Stimulated activated CD8-positive, alpha-beta memory T cell treated with anti-CD3 and anti-CD28 coated beads, Interleukin-15, amount 100 ng/mL, for 48 hours (primary cell): ENCODE results near the gene SELENOO.
"Not testable (repeated sequence)": the region's sequence is repeated elsewhere in the genome, so short reads cannot be mapped to it uniquely, and the experiment has no call there.

ENCODE experiments used
- DNase-seq, 2 donors: peaks; one replicate each; pipeline ENCODE4 v3.0.0-alpha.2; 2020; ENCODE audit warnings: low read depth in 2 of 2

The SELENOO gene, protein sequence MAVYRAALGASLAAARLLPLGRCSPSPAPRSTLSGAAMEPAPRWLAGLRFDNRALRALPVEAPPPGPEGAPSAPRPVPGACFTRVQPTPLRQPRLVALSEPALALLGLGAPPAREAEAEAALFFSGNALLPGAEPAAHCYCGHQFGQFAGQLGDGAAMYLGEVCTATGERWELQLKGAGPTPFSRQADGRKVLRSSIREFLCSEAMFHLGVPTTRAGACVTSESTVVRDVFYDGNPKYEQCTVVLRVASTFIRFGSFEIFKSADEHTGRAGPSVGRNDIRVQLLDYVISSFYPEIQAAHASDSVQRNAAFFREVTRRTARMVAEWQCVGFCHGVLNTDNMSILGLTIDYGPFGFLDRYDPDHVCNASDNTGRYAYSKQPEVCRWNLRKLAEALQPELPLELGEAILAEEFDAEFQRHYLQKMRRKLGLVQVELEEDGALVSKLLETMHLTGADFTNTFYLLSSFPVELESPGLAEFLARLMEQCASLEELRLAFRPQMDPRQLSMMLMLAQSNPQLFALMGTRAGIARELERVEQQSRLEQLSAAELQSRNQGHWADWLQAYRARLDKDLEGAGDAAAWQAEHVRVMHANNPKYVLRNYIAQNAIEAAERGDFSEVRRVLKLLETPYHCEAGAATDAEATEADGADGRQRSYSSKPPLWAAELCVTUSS

GRCh38 chr22:50200461-50201190 is at the start of gene SELENOO:
Gene SELENOO (plus strand): TSS chr22:50201011. CDS start chr22:50201037, 26 bp downstream.
- peak; percentile 88 to 92 for DNase-seq

DNA sequence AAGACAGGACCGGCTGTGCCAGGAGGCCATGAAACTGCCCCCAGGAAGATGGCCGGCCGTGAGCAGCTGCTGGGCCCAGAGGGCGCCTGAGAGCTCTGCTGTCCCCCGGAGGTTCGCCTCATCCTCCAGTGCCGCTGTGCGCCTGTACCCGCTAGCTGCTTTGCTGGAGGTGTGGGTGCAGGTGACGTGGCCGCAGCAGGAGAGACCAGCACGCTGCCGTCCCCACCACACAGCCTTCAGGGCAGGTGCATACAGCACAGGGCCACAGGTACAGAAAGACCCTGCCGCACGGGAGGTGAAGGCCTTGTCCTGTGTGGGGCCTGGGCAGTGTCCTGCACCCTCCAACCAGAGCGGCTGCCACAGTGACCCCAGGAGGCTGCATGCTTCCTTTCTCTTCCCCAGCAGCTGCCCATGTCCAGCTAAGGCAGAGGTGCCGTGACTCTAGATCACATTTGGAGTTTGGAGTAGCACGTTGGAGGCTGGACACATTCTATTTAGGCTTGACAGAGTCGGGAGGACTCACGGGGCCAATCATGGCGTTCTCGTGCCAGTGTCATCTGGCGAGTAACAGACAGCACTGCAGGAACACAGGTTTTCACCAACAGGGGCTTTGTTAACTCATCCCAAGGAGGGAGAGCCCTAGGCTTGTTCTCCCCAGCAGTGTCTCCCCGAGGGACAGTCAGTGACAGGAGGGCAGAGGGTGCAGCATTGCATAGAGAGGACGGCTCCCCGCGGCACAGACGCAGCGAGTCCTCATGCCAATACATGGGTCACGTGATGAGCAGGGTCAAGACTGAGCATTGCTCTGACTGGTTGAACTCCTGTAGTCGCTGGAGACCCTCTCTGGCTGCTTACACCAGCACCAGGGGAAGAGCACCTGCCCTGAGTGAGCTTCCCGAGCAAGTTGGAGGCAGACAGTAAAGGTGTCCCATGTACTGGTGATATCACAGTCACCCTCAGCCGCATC is 49.0 kb upstream of the SELENOO start:
- no peak for DNase-seq

DNA sequence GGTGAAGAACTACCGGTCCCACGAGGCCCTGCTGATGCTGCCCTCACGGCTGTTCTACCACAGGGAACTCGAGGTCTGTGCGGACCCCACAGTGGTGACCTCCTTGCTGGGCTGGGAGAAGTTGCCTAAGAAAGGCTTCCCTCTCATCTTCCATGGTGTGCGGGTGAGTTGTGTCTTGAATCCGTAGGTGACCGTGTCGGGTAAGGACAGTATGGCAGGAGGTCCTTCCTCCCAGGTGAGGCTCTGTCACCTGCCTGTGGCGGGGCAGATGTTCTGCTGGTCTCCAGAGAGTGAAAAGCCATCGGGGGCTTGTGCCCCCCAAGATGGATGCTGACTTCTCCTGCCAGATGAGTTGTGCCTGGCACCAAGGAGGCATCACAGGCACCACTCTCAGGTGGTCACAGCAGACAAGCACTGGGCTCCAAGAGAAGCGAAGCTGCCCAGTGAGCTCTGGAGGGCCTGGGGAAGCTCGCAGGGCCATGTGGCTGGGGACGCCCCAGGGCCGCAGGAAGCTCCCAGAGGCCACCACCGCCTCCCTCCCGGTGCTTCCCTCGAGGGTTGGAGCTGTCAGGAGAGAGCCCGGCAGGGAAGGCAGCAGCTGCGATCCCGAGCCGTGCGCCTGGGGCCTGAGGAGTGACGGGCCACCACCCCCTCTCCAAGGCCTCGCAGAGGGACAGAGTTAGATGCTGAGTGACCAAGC is 47.6 kb upstream of the SELENOO start:
- no peak for DNase-seq

DNA sequence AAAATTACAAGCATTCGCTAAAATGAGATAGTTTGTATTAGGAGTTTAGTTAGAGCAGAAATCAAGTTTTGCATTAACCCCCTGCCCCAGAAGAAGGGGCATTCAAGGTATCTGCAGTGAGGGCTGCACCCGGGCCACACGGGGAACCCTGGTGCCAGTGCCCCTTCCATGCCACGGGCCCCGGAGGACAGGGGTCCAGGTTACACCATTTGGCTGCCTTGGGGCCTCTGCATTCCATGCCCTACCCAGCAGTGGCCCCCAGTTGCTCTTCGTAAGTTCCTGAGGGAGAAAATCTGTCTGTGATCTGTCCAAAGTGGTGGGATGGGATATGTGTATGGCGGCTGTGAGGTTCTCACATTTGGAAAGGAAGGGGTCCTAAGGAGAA is 47.1 kb upstream of the SELENOO start:
- DNase-seq: no peak

DNA sequence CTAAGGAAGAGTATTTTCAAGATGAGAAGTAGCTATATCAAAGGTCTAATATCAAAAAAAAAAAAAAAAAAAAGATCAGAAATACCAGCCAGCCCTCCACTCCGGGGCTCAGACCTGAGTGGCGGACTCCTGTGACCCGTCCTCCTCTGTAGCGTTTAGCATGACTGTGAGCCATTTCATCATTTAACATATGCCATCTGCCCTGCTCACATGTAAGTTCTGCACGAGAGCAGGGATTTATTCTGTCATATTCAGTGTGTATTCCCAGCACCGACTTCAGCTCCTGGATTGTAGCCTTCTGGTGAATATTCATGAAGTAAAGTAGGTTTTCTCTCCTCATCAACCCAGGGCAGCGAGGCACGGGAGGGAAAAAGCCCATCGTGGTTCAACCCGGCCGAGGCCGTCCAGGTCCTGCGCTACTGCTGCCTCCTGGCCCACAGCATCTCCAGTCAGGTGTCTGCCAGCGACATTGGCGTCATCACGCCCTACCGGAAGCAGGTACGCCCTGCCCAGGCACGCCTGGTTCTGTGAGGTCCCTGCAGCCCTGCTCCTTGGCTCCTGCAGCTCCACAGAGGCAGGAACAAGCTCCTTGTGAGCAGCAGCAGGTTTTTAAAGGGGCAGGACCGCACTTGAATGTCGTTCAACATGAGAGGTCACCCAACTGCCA is 43.0 kb upstream of the SELENOO start:
- no peak for DNase-seq

GRCh38 chr22:50160947-50161346 is 39.9 kb upstream of the SELENOO start:
- DNase-seq: no peak

- DNase-seq: no peak
Observed at GRCh38 chr22:50161508-50162390, 39.1 kb upstream of the SELENOO start.

DNA sequence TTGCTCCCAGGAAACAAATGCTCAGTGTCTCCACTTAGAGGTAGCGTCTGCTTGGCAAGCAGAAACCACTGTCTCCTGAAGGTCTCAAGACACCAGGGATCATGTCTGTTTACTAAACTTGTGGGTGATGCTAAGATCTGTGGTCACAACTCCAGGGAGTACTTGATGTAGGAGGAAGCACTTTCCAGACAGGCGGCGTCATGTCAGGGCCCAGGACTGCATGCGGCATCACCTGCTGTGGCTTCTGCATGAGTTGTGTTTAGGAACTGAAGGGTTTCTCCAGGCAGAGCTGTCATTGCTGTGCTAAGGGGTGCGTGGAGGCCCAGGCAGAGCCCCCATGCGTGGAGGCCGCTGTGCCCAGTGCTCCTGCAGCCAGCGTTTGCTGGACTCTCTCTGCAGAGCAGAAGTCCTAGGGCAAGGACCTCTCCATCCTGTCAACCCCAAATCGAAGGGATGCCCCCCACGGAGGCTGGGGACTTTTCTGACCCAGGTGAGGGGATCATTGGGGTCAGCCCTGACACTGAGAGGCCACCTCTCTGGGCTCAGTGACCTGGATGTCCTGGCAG is 38.3 kb upstream of the SELENOO start:
- no peak for DNase-seq

GRCh38 chr22:50165436-50166123 is 35.2 kb upstream of the SELENOO start:
- no peak for DNase-seq

GRCh38 chr22:50167689-50168489 is 32.9 kb upstream of the SELENOO start:
- DNase-seq: no peak

- not testable (repeated sequence) for DNase-seq
Observed at GRCh38 chr22:50168490-50169180, 32.2 kb upstream of the SELENOO start.

DNA sequence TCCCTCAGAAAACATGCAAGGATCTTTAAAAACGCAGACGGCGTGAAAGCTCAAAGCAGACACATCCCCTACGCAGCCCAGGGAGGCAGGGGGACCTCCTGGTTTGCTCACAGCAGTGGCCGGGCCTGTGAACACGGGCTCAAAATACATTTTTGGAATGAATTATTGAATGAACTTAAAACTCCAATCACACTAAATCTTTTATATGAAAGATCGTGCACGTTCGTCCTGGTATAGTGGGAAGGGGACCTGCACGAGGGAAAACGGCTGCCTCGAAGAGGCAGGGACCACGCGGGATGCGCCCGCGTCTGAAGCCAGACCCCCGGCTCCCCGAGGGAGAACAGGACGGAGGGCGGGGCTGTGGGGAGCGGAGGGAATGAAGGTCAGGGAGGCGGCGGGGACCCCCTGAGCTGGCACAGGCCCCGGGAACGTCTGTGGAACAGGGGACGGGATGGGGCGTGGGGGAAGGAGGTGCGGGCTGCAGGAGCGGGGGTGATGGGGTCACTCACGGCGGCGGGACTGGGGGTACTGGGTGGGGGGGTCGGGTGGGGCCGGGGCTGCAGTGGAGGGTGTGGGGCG is 31.5 kb upstream of the SELENOO start:
- DNase-seq: no peak

- DNase-seq: peak in 1 of 2 donors; percentile 42
Observed at GRCh38 chr22:50169774-50170341, 31.0 kb upstream of the SELENOO start.

DNA sequence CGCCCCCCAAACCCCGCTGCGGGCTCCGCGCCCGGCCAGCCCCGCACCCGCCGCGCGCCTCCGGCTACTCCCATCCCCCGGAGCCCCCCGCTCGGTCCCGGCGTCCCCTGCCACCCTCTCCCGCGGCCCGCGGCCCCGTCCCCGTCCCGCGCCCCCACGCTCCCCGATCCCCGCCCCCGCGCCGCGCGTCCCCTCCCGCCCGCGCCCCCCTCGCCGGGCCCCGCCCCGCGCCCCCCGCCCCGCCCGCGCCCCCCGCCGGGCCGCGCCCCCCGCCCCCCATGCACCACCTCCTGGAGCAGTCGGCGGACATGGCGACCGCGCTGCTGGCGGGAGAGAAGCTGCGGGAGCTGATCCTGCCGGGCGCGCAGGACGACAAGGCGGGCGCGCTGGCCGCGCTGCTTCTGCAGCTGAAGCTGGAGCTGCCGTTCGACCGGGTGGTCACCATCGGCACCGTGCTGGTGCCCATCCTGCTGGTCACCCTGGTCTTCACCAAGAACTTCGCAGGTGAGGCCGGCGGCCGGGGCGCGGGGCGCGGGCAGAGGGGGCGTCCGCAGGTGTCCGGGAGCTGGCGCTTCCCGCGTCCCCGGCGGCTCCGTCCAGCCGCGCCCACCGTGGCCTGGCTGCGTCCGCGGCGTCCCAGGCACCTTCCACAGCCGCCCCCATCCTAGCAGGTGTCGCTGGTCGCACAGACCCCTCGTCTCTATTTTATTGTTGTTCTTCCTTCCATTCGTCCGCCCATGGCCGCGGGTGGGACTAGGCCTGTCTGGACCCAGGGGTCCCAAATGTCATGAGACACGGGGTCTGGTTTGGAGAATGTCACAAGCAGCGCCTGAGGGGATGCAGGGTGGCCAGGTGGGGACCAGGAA is 30.1 kb upstream of the SELENOO start, which contains the start of gene PANX2:
PANX2 (plus strand) TSS at position 279 of the 866 bp plus-strand sequence; CDS start at position 279, 0 bp downstream.
- no peak for DNase-seq
